ENCODE data around the gene MAML2. TPM values are rescaled to one million over a fixed set of nuclear protein-coding genes. Genes with fewer than 3 reads are reported as not detected.
A peak's percentile ranks its signal among the peaks of the same experiment; 100 is the strongest.

MAML2 gene
- total RNA-seq, 1 donor from 2014 or later, result 1.3 TPM

- Histone ChIP-seq H3K27me3 (ENCODE audit: control insufficient read depth, insufficient read depth, low read length) (no peaks in the 10 kb centered on the region), H3K4me3 (ENCODE audit: low read depth, low read length) (no peak overlapping the region), H3K36me3 (ENCODE audit: control insufficient read depth, insufficient read depth, low read length) (no peaks in the 10 kb centered on the region)
- no peak for DNase-seq (ENCODE audit: low read depth)
- TF ChIP-seq CTCF (IDR thresholded peaks at IDR 0.05; ENCODE audit: insufficient read depth, low read length, severe bottlenecking), result no peak
- no peak for FAIRE-seq
Observed at GRCh38 chr11:96065379-96065778, 277.6 kb downstream of the MAML2 start.

GRCh38 chr11:96063886-96064285, 279.1 kb downstream of the MAML2 start:
- DNase-seq (ENCODE audit: low read depth), result no peak
- no peaks in the 10 kb centered on the region for H3K36me3 ChIP-seq (ENCODE audit: control insufficient read depth, insufficient read depth, low read length)
- FAIRE-seq, result no peak
- H3K4me3 ChIP-seq (ENCODE audit: low read depth, low read length), result no peak overlapping the region
- no peak for TF ChIP-seq CTCF (IDR thresholded peaks at IDR 0.05; ENCODE audit: insufficient read depth, low read length, severe bottlenecking)
- no peaks in the 10 kb centered on the region for H3K27me3 ChIP-seq (ENCODE audit: control insufficient read depth, insufficient read depth, low read length)

GRCh38 chr11:96063053-96063452, 279.9 kb downstream of the MAML2 start:
- no peak overlapping the region for H3K4me3 ChIP-seq (ENCODE audit: low read depth, low read length)
- no peaks in the 10 kb centered on the region for H3K36me3 ChIP-seq (ENCODE audit: control insufficient read depth, insufficient read depth, low read length)
- FAIRE-seq, result no peak
- H3K27me3 ChIP-seq (ENCODE audit: control insufficient read depth, insufficient read depth, low read length), result no peaks in the 10 kb centered on the region
- DNase-seq (ENCODE audit: low read depth), result no peak
- no peak for TF ChIP-seq CTCF (IDR thresholded peaks at IDR 0.05; ENCODE audit: insufficient read depth, low read length, severe bottlenecking)

GRCh38 chr11:96062134-96062533, 280.9 kb downstream of the MAML2 start:
- Histone ChIP-seq H3K27me3 (ENCODE audit: control insufficient read depth, insufficient read depth, low read length) (no peaks in the 10 kb centered on the region), H3K36me3 (ENCODE audit: control insufficient read depth, insufficient read depth, low read length) (no peaks in the 10 kb centered on the region), H3K4me3 (ENCODE audit: low read depth, low read length) (no peak overlapping the region)
- no peak for TF ChIP-seq CTCF (IDR thresholded peaks at IDR 0.05; ENCODE audit: insufficient read depth, low read length, severe bottlenecking)
- peak; percentile 89 for DNase-seq (ENCODE audit: low read depth)
- no peak for FAIRE-seq

- H3K36me3 ChIP-seq (ENCODE audit: control insufficient read depth, insufficient read depth, low read length), result no peaks in the 10 kb centered on the region
- DNase-seq (ENCODE audit: low read depth) (no peak), FAIRE-seq (no peak)
- no peaks in the 10 kb centered on the region for H3K27me3 ChIP-seq (ENCODE audit: control insufficient read depth, insufficient read depth, low read length)
- no peak overlapping the region for H3K4me3 ChIP-seq (ENCODE audit: low read depth, low read length)
- no peak for TF ChIP-seq CTCF (IDR thresholded peaks at IDR 0.05; ENCODE audit: insufficient read depth, low read length, severe bottlenecking)
Observed at GRCh38 chr11:96061730-96062129, 281.3 kb downstream of the MAML2 start.

GRCh38 chr11:96061069-96061468, 281.9 kb downstream of the MAML2 start:
- no peak for FAIRE-seq
- no peaks in the 10 kb centered on the region for H3K27me3 ChIP-seq (ENCODE audit: control insufficient read depth, insufficient read depth, low read length)
- H3K36me3 ChIP-seq (ENCODE audit: control insufficient read depth, insufficient read depth, low read length), result no peaks in the 10 kb centered on the region
- no peak for TF ChIP-seq CTCF (IDR thresholded peaks at IDR 0.05; ENCODE audit: insufficient read depth, low read length, severe bottlenecking)
- DNase-seq (ENCODE audit: low read depth), result no peak
- H3K4me3 ChIP-seq (ENCODE audit: low read depth, low read length), result no peak overlapping the region
